ENCODE results near the gene HMBS. TPM values are rescaled to one million over a fixed set of nuclear protein-coding genes. Genes with fewer than 3 reads are reported as not detected.

HMBS gene
- total RNA-seq, 1 experiment from 2014 or later: 61.6 TPM

GRCh38 chr11:119099711-119100110, 15.0 kb downstream of the HMBS start:
- intact Hi-C loops (cut with micrococcal nuclease; ENCODE audit: unreplicated experiment) (loop anchor here (2.0 kb wide), 1 partner anchor 223 kb away; no protein-coding TSS in a partner anchor), in situ Hi-C loops (cut with HindIII; ENCODE audit: low pct_unique_long_range_greater_than_20kb, low sequenced_read_pairs) (no loop called here)
- H3K27ac ChIP-seq (ENCODE audit: low read length): peak overlapping the region; percentile 99; the same call in 1 of the 2 replicates
- ChIA-PET CTCF (interaction anchor here (0.6 kb wide), 1 partner anchor 239 kb away, joined by 6 read pairs; no protein-coding TSS in a partner anchor), POLR2A (interaction anchor here (0.6 kb wide), 1 partner anchor 28 kb away, joined by 11 read pairs; no protein-coding TSS in a partner anchor)
- no peaks in the 10 kb centered on the region for H3K9me3 ChIP-seq (ENCODE audit: control insufficient read depth, insufficient read depth, low read depth, low read length)
- no peak for TF ChIP-seq POLR2AphosphoS5 (IDR thresholded peaks at IDR 0.05; ENCODE audit: low read depth, low read length)
- TF ChIP-seq, protein P1, sequence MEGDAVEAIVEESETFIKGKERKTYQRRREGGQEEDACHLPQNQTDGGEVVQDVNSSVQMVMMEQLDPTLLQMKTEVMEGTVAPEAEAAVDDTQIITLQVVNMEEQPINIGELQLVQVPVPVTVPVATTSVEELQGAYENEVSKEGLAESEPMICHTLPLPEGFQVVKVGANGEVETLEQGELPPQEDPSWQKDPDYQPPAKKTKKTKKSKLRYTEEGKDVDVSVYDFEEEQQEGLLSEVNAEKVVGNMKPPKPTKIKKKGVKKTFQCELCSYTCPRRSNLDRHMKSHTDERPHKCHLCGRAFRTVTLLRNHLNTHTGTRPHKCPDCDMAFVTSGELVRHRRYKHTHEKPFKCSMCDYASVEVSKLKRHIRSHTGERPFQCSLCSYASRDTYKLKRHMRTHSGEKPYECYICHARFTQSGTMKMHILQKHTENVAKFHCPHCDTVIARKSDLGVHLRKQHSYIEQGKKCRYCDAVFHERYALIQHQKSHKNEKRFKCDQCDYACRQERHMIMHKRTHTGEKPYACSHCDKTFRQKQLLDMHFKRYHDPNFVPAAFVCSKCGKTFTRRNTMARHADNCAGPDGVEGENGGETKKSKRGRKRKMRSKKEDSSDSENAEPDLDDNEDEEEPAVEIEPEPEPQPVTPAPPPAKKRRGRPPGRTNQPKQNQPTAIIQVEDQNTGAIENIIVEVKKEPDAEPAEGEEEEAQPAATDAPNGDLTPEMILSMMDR (IDR thresholded peaks at IDR 0.05): no peak
- TF ChIP-seq, protein P2, sequence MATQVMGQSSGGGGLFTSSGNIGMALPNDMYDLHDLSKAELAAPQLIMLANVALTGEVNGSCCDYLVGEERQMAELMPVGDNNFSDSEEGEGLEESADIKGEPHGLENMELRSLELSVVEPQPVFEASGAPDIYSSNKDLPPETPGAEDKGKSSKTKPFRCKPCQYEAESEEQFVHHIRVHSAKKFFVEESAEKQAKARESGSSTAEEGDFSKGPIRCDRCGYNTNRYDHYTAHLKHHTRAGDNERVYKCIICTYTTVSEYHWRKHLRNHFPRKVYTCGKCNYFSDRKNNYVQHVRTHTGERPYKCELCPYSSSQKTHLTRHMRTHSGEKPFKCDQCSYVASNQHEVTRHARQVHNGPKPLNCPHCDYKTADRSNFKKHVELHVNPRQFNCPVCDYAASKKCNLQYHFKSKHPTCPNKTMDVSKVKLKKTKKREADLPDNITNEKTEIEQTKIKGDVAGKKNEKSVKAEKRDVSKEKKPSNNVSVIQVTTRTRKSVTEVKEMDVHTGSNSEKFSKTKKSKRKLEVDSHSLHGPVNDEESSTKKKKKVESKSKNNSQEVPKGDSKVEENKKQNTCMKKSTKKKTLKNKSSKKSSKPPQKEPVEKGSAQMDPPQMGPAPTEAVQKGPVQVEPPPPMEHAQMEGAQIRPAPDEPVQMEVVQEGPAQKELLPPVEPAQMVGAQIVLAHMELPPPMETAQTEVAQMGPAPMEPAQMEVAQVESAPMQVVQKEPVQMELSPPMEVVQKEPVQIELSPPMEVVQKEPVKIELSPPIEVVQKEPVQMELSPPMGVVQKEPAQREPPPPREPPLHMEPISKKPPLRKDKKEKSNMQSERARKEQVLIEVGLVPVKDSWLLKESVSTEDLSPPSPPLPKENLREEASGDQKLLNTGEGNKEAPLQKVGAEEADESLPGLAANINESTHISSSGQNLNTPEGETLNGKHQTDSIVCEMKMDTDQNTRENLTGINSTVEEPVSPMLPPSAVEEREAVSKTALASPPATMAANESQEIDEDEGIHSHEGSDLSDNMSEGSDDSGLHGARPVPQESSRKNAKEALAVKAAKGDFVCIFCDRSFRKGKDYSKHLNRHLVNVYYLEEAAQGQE (IDR thresholded peaks at IDR 0.05; ENCODE audit: insufficient read depth in 1 of 2, low read depth in 2 of 2, low read length in 1 of 2): no peak
- DNase-seq (ENCODE audit: low read depth, low spot score) (no peak), ATAC-seq (no peak)
- 0 out of 2 replicates have a peak, but pooled peaks cover 6% of the 10 kb centered on the region for H3K36me3 ChIP-seq (ENCODE audit: control insufficient read depth, insufficient read depth, low read length)
- no peak overlapping the region for H3K4me3 ChIP-seq (ENCODE audit: low read depth in 2 of 2, low read length in 2 of 2)
- peaks cover 16% of the 10 kb centered on the region for H3K4me1 ChIP-seq (ENCODE audit: control insufficient read depth, insufficient read depth, low read length)
- no peaks in the 10 kb centered on the region for H3K27me3 ChIP-seq (ENCODE audit: control insufficient read depth, insufficient read depth, low read length)
- BruUV-seq (replicated peaks): no TSS peak

- POLR2A ChIA-PET: interaction anchor here (0.6 kb wide), 1 partner anchor 27 kb away, joined by 11 read pairs; no protein-coding TSS in a partner anchor
- intact Hi-C loops (cut with micrococcal nuclease; ENCODE audit: unreplicated experiment): loop anchor here (2.0 kb wide), 1 partner anchor 222 kb away; no protein-coding TSS in a partner anchor
- no peak for ATAC-seq
- CTCF ChIA-PET: no interaction called here
- H3K4me1 ChIP-seq (ENCODE audit: control insufficient read depth, insufficient read depth, low read length): peaks cover 16% of the 10 kb centered on the region
- H3K27ac ChIP-seq (ENCODE audit: low read length): peak overlapping the region; percentile 99
- 0 out of 2 replicates have a peak, but pooled peaks cover 6% of the 10 kb centered on the region for H3K36me3 ChIP-seq (ENCODE audit: control insufficient read depth, insufficient read depth, low read length)
- no peaks in the 10 kb centered on the region for H3K27me3 ChIP-seq (ENCODE audit: control insufficient read depth, insufficient read depth, low read length)
- no TSS peak for BruUV-seq (replicated peaks)
- peak overlapping the region; percentile 87 to 90 for H3K4me3 ChIP-seq (ENCODE audit: low read depth in 2 of 2, low read length in 2 of 2)
- peak; percentile 51 for DNase-seq (ENCODE audit: low read depth, low spot score)
- no peaks in the 10 kb centered on the region for H3K9me3 ChIP-seq (ENCODE audit: control insufficient read depth, insufficient read depth, low read depth, low read length)
- in situ Hi-C loops (cut with HindIII; ENCODE audit: low pct_unique_long_range_greater_than_20kb, low sequenced_read_pairs): no loop called here
- TF ChIP-seq, protein P1 (IDR thresholded peaks at IDR 0.05): peak; percentile 88
- no peak for TF ChIP-seq TCF7L2 (IDR thresholded peaks at IDR 0.05; ENCODE audit: low read depth, low read length)
These were observed 15.7 kb downstream of the HMBS start for GRCh38 chr11:119100246-119100970.
